Esophagus (tissue), 2 donors: Measurements from ENCODE around the gene HTRA3. TPM values are rescaled to one million over a fixed set of nuclear protein-coding genes. Genes with fewer than 3 reads are reported as not detected.

Experiments used
- H3K27ac ChIP-seq, 2 donors: one replicate each; pipeline ENCODE4 v1.5.1; 2013; ENCODE audit warnings: low read depth in 2 of 2, mild to moderate bottlenecking in 2 of 2, inconsistent platforms in 1 of 2, low read length in 1 of 2, moderate library complexity in 1 of 2
- H3K27me3 ChIP-seq, 2 donors: one replicate each; pipeline ENCODE4 v1.6.1; 2013; ENCODE audit warnings: low read length in 2 of 2, control low read depth in 1 of 2, mild to moderate bottlenecking in 1 of 2; ENCODE audit not compliant: insufficient read depth in 2 of 2, control insufficient read depth in 1 of 2
- H3K36me3 ChIP-seq, 2 donors: one replicate each; pipeline ENCODE4 v1.6.1; 2013; ENCODE audit warnings: low read length in 1 of 2; ENCODE audit not compliant: control insufficient read depth in 2 of 2, insufficient read depth in 2 of 2
- H3K4me1 ChIP-seq, 2 donors: one replicate each; pipeline ENCODE4 v1.6.1; 2013; ENCODE audit warnings: low read length in 1 of 2; ENCODE audit not compliant: control insufficient read depth in 2 of 2, insufficient read depth in 2 of 2
- H3K4me3 ChIP-seq, 2 donors: one replicate each; pipeline ENCODE4 v1.5.1; 2013; ENCODE audit warnings: low read length in 2 of 2, mild to moderate bottlenecking in 2 of 2, low read depth in 1 of 2, moderate library complexity in 1 of 2
- H3K9me3 ChIP-seq, 2 donors: one replicate each; pipeline ENCODE4 v1.6.1; 2013; ENCODE audit warnings: mild to moderate bottlenecking in 2 of 2, low read depth in 1 of 2, low read length in 1 of 2, moderate library complexity in 1 of 2; ENCODE audit not compliant: control insufficient read depth in 2 of 2, insufficient read depth in 1 of 2
- WGBS, 2 donors: extraction: QIAGEN DNeasy Blood & Tissue Kit; methylation state at CpG; one replicate each; pipeline ENCODE4 v1.1.7; 2013; 5-methylcytosine and 5-hydroxymethylcytosine counted together
- polyA plus RNA-seq, 2 donors: library from polyadenylated mRNA; stranded (reverse); fragments of 200-250 nt; gene quantifications; one replicate each; pipeline ENCODE4 v1.2.3, GENCODE V29; 2013
- donor health status: healthy with polysubstance abuse.
- donor health status: Bipolar disorder and iron deficiency.

Gene HTRA3
- polyA plus RNA-seq, 2 donors, result 1.4 to 3.4 TPM

DNA sequence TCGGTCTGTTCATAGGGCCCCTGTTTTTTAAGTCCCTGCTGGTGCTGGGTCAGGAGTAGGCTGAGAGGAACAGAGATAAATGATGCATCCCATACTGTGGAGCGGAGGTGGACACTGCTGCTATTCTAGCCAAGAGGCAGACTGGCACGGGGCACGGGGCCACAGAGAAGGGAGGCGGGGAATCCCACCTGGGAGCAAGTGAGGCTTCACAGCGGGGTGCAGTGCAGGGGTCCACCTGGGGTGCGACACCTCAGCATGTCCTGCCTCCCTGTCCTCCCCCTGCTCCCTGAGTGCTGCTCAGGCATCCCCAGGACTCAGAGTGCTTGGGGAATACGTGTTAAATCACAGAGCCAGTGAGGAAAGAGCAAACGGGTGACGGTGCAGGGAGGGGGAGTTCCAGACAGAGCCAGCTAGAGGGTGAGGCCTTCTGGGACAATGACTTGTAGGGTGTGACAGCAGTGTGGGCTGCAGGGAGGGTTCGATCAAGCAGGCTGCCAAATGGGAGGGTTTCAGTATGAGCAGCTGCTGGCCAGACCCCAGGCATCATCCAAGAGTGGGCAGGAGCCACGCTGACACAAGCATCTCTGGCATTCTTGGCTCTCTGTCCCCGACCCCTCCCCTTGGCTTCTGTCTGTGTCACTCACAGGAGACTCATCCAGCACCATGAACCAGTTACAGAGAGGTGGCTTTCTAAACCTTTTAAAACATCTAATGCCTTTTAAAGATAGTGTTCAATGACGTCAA, 13.7 kb upstream of the HTRA3 start:
- Histone ChIP-seq H3K9me3 (no peaks in the 10 kb centered on the region), H3K4me1 (peaks cover 2 to 7% of the 10 kb centered on the region in 2 donors), H3K4me3 (no peak overlapping the region), H3K27me3 (no peaks in the 10 kb centered on the region), H3K27ac (peak overlapping the region in 1 of 2 donors; percentile 33), H3K36me3 (no peaks in the 10 kb centered on the region)
- WGBS, 2 donors, result 55 to 59% methylated on average over 14 of the region's 14 CpGs

- Histone ChIP-seq H3K36me3 (no peaks in the 10 kb centered on the region), H3K27ac (no peak overlapping the region), H3K4me3 (no peak overlapping the region), H3K9me3 (no peaks in the 10 kb centered on the region), H3K4me1 (peaks cover 5 to 8% of the 10 kb centered on the region in 2 donors), H3K27me3 (no peaks in the 10 kb centered on the region)
- 68 to 71% methylated on average over 4 of the region's 4 CpGs for WGBS, 2 donors
These were observed 11.7 kb upstream of the HTRA3 start for GRCh38 chr4:8257854-8258253.

GRCh38 chr4:8258552-8259212, 10.9 kb upstream of the HTRA3 start:
- Histone ChIP-seq H3K27me3 (no peaks in the 10 kb centered on the region), H3K4me1 (peaks cover 5 to 8% of the 10 kb centered on the region in 2 donors), H3K9me3 (no peaks in the 10 kb centered on the region), H3K27ac (no peak overlapping the region), H3K4me3 (no peak overlapping the region), H3K36me3 (no peaks in the 10 kb centered on the region)
- WGBS, 2 donors, result 63 to 73% methylated on average over 13 of the region's 13 CpGs

DNA sequence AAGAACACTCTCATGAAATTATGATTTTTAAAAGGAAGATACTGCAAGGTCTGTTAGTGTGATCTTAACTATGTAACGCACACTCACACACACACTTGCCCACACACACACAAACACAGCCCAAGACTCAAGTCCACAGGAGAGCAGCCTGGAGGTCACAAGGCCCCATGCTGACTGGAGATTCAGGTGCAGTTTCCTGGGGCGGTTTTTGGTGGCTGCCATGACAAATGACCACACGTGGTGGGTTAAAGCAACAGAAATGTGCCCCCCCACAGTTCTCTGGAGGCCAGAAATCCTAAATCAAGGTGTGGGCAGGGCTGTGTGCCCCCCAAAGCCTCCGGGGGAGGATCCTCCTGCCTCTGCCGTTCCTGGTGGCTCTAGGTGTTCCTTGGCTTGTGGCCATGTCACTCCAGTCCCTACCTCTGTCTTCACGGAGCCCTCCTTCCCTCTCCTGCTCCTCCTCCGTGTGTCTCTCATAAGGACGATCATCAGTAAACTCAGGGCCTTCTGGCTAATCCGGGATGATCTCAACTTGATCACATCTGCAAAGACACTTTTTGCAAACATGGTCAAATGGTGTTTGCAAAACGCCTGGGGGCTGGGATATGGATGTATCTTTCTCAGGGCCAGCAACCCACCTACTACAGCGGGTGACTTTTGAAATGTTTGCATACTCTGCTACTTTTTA, 9.7 kb upstream of the HTRA3 start:
- no peak overlapping the region for H3K4me3 ChIP-seq
- H3K27ac ChIP-seq, result no peak overlapping the region
- H3K9me3 ChIP-seq, result no peaks in the 10 kb centered on the region
- H3K27me3 ChIP-seq, result no peaks in the 10 kb centered on the region
- H3K4me1 ChIP-seq, result peaks cover 3 to 8% of the 10 kb centered on the region in 2 donors
- H3K36me3 ChIP-seq, result no peaks in the 10 kb centered on the region
- 74 to 77% methylated on average over 11 of the region's 11 CpGs for WGBS, 2 donors

GRCh38 chr4:8260656-8261111, 8.9 kb upstream of the HTRA3 start:
- 16 to 33% methylated on average over 13 of the region's 13 CpGs for whole genome bisulfite sequencing, 2 donors
- peak overlapping the region in 1 of 2 donors; percentile 26 for H3K27ac ChIP-seq

DNA sequence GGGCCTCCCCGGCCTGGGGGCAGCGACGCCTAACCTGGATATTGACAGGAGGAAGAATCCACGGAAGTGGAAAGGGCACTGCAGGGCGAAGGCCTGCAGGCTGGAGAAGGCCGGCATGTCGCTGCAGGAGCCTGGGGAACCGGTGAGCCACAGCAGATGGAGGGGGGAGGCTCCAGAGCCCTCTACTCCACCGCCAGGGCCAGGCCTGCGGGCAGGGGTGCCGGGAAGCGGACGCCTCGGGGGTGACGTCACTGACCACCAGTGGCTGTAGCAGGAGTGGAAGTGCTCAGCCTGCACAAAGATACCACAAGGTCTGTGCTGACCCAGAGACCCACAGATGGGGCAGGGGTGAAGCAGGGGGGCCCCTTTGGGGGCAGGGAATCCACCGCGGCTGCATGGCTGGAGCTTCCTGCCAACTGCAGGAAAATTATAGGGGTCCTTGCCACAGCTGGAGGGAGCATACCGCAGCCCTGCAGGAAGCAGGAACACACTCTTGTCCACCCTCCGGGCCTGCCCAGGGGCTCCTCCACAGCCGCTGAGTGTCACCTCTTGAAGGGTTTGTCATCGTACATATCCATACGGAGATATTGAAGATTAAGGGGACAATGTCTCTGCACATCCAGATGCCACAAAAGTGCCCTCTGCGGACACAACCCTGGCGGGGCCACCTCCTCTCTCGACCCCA, 7.6 kb upstream of the HTRA3 start:
- WGBS, 2 donors, result 77 to 78% methylated on average over 25 of the region's 25 CpGs

More at GRCh38 chr4:8260656-8261111, 8.9 kb upstream of the HTRA3 start:
- H3K4me3 ChIP-seq, result no peak overlapping the region
- no peaks in the 10 kb centered on the region for H3K27me3 ChIP-seq
- H3K36me3 ChIP-seq, result no peaks in the 10 kb centered on the region
- H3K9me3 ChIP-seq, result no peaks in the 10 kb centered on the region
- H3K4me1 ChIP-seq, result peaks cover 3 to 7% of the 10 kb centered on the region in 2 donors

GRCh38 chr4:8262637-8263322, 6.8 kb upstream of the HTRA3 start:
- no peaks in the 10 kb centered on the region for H3K36me3 ChIP-seq
- WGBS, 2 donors, result 74% methylated on average over 23 of the region's 23 CpGs
- H3K27me3 ChIP-seq, result no peaks in the 10 kb centered on the region
- H3K27ac ChIP-seq, result no peak overlapping the region
- H3K4me1 ChIP-seq, result peaks cover 3% of the 10 kb centered on the region in 2 donors
- no peak overlapping the region for H3K4me3 ChIP-seq
- no peaks in the 10 kb centered on the region for H3K9me3 ChIP-seq

More for the DNA sequence above, 7.6 kb upstream of the HTRA3 start:
- Histone ChIP-seq H3K4me1 (peaks cover 3% of the 10 kb centered on the region in 2 donors), H3K27me3 (no peaks in the 10 kb centered on the region), H3K4me3 (no peak overlapping the region), H3K27ac (no peak overlapping the region), H3K9me3 (no peaks in the 10 kb centered on the region), H3K36me3 (no peaks in the 10 kb centered on the region)

GRCh38 chr4:8263397-8263796, 6.2 kb upstream of the HTRA3 start:
- H3K4me3 ChIP-seq, result no peak overlapping the region
- no peaks in the 10 kb centered on the region for H3K36me3 ChIP-seq
- 81 to 87% methylated on average over 10 of the region's 10 CpGs for WGBS, 2 donors
- no peaks in the 10 kb centered on the region for H3K27me3 ChIP-seq
- no peak overlapping the region for H3K27ac ChIP-seq
- no peaks in the 10 kb centered on the region for H3K9me3 ChIP-seq
- peaks cover 3% of the 10 kb centered on the region in 2 donors for H3K4me1 ChIP-seq

- 84 to 85% methylated on average over 14 of the region's 14 CpGs for WGBS, 2 donors
These were observed 5.4 kb upstream of the HTRA3 start for GRCh38 chr4:8264106-8264505.

More at GRCh38 chr4:8264106-8264505, 5.4 kb upstream of the HTRA3 start:
- Histone ChIP-seq H3K9me3 (no peaks in the 10 kb centered on the region), H3K4me3 (no peak overlapping the region), H3K36me3 (no peaks in the 10 kb centered on the region), H3K4me1 (peaks cover 3% of the 10 kb centered on the region in 2 donors), H3K27ac (no peak overlapping the region), H3K27me3 (no peaks in the 10 kb centered on the region)
